CD4-positive, alpha-beta T cell treated with Interleukin-2 at 100 ng/mL for 4 hours (primary cell): Measurements from ENCODE around the gene BMP8B.

Source experiments
- DNase-seq: peaks from one replicate; pipeline ENCODE4 v3.0.0-alpha.2; 2020; ENCODE audit warnings: low spot score

BMP8B gene

DNA sequence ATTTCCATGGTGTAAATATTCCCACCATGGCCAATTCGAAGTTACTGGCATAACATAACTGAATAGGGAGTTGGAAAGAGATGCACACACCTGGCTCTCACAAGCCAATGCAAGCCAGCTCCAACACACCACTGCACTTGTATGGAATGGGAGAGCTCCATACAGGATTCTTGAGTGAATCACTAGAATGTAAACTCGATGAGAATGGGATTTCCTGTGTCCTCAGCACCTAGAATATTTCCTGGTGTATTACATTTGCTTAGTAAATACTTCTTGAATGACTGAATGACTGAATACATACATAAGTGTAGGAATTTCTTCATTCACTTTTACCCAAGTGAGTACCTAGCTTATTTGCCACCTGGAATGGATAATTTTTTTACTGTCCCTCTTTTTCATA lies 66.2 kb downstream of the BMP8B start:
- no peak for DNase-seq

- DNase-seq: no peak
Observed at GRCh38 chr1:39721664-39722063, 67.0 kb downstream of the BMP8B start.

DNA sequence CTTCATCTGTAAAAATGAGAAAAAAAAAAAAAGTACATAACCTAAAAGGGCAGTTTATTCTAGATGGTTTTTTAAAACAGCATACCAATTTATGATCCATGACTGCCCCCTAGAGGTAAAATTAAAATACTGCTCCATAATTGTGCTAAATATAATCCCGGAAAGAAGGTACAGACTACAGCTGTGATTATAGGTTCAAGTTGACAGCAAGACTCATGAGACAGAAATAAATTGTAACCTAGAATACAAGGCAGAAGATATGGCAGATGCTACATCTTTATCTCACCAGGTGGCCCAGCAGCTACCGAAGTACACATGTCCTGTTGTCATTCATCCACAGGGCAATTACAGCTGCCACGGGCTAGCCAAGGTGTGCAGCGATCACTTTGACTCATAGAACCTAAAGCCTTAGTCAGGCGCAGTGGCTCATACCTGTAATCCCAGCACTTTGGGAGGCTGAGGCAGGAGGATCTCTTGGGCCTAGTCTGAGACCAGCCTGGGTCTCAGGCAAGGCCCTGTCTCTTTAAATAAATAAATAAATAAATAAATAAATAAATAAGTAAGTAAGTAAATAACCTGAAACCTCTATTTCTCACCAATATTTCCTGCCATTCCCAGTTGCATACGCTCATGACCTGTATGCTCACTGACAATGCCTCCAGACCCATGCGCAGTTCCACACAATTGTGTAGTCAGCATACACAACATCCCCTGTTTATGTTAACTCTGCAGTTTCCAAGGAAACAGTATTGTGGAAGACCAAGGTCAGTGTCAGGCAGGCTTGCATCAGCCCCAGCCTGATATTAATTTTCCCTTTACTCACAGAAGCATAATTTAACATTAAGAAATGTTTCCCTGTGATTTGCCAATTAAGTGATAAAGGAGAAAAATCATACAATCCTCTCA lies 68.3 kb downstream of the BMP8B start:
- peak; percentile 84 for DNase-seq

- DNase-seq: no peak
Observed at GRCh38 chr1:39717809-39718208, 70.9 kb downstream of the BMP8B start.

GRCh38 chr1:39713557-39713956 lies 75.1 kb downstream of the BMP8B start:
- DNase-seq: no peak

DNA sequence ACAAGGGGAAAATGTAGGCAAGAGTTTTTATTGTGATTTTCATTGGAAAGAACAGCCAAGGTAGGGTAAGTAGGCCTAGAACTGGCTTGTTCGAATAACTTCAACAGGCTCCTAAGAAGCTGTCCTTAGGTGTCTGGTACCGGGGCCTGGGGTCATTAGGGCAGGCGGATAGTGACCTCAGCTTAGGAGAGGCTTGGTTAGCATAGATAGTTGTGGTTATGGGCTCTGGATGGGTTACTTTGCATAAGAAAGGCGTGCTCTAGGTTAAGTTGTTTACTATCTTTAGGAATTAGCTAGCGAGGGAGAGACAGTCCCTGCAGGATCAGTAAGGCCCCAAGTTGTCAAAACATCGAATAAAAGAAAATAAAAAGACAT lies 76.7 kb downstream of the BMP8B start:
- DNase-seq: no peak

DNA sequence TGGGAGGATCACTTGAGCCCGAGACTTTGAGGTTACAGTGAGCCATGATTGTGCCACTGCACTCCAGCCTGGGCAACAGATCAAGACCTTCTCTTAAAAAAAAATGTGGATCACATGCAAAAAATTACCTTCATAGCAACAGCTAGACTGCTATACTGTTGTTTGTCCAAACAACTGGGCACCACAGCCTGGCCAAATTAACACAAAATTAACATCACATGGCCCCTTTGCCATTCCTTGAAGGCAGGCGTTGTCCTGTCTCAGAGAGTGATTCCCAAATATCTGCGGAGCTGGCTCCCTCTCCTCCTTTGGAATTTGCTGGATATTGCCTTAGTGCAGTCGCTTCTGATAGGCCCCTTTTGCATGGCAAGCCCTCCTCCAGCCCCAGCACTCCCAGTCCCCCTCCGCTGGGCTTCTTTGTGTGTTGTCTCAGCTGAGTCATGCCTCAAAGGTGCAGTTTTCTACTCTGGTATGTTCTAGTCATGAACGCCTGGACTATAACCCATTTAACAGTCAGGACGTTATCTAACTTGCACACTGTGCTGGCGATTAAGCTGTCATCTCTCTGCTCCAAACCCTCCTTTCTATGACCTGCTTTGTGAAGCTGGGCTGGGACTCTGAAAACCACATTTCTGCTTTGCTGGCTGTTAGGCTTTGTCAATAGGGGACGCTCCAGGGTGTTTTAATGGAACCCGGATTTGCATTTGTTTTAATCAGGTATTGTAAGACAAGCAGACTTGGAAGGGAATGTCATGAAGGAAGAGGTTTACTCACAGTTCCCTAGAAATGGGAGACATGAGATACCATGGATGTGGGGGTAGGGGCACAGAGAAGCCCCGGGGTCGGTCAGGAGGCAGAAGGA lies 77.3 kb downstream of the BMP8B start:
- DNase-seq: no peak

- DNase-seq: no peak
Observed at GRCh38 chr1:39707506-39707905, 81.2 kb downstream of the BMP8B start.
